ENCODE results near the gene CACHD1.
"Not testable (repeated sequence)": the region's sequence is repeated elsewhere in the genome, so short reads cannot be mapped to it uniquely, and the experiment has no call there.

Gene CACHD1

DNA sequence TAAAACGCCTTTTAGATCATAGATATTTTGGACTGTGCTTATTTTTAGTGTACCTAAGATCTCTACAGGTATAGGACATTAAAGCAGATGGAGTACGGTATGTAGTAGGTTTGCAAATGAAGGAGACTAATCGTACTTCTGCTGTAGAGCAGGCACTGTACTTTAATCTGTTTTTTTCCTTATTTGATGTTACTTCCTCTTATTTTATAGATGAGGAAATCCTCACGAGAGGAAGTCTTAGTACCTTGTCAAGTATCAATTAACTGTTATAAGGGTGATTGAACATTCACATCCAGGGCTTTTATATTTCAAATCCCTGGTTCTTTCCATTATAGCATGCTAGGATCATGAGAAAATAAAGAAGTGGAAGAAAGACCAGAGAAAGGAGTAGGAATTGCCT, 41.1 kb downstream of the CACHD1 start:
- no peaks in the 10 kb centered on the region for H3K79me2 ChIP-seq (ENCODE audit: control insufficient read depth, insufficient read depth, low read length, unreplicated experiment)
- H3K4me3 ChIP-seq (ENCODE audit: low read depth, low read length) = no peak overlapping the region
- H3K27me3 ChIP-seq (ENCODE audit: insufficient read depth, low read length) = no peaks in the 10 kb centered on the region
- no peak overlapping the region for H3K27ac ChIP-seq (ENCODE audit: low read depth, low read length)
- H2AFZ ChIP-seq (ENCODE audit: low read length, unreplicated experiment) = no peak overlapping the region
- H3K36me3 ChIP-seq (ENCODE audit: insufficient read depth, low read length) = no peaks in the 10 kb centered on the region
- peaks cover 34% of the 10 kb centered on the region for H3K4me1 ChIP-seq (ENCODE audit: control insufficient read depth, insufficient read depth, low read length, unreplicated experiment)

DNA sequence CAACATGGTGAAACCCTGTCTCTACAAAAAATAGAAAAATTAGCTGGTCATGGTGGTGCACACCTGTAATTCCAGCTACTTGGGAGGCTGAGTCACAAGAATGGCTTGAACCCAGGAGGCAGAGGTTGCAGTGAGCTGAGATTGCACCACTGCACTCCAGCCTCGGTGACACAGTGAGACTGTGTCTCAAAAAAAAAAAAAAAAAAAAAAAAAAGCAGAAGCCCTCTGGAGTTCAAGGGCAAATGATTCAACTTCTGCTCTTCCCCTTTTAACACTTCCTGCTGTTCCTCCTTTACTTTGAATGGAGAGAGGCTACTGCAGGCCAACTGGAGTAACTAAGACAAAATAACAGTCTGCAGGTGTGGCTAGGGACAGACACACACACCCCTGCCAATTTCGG, 42.3 kb downstream of the CACHD1 start:
- H3K4me1 ChIP-seq (ENCODE audit: control insufficient read depth, insufficient read depth, low read length, unreplicated experiment) = peaks cover 43% of the 10 kb centered on the region
- H3K36me3 ChIP-seq (ENCODE audit: insufficient read depth, low read length); H3K4me3 ChIP-seq (ENCODE audit: low read depth, low read length); H3K27ac ChIP-seq (ENCODE audit: low read depth, low read length); H2AFZ ChIP-seq (ENCODE audit: low read length, unreplicated experiment); H3K27me3 ChIP-seq (ENCODE audit: insufficient read depth, low read length); H3K79me2 ChIP-seq (ENCODE audit: control insufficient read depth, insufficient read depth, low read length, unreplicated experiment): not testable (repeated sequence)

DNA sequence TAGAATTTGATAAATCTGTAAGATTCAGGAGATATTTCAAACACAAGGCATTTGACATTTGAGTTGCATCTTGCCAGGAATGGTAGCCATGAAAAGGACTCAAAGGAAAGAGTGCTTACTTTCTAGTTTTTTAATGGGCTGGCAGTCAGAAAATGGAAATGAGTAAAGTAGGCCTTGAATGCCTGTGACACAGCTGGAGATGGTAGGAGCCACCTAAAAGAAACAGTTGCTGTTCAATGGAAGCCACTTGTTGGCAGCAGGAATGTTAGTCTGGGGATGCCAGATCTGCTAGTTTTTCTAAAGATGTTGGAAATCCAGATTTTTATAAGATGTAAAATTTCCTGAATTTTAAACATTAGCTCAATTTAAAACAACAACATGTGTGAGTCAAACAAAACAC, 43.6 kb downstream of the CACHD1 start:
- peaks cover 51% of the 10 kb centered on the region for H3K4me1 ChIP-seq (ENCODE audit: control insufficient read depth, insufficient read depth, low read length, unreplicated experiment)
- H3K36me3 ChIP-seq (ENCODE audit: insufficient read depth, low read length) = no peaks in the 10 kb centered on the region
- peak overlapping the region; percentile 99 for H2AFZ ChIP-seq (ENCODE audit: low read length, unreplicated experiment)
- peak overlapping the region; percentile 73; the same call in 1 of the 2 replicates for H3K4me3 ChIP-seq (ENCODE audit: low read depth, low read length)
- H3K27ac ChIP-seq (ENCODE audit: low read depth, low read length) = peak overlapping the region; percentile 77
- H3K79me2 ChIP-seq (ENCODE audit: control insufficient read depth, insufficient read depth, low read length, unreplicated experiment) = no peaks in the 10 kb centered on the region
- H3K27me3 ChIP-seq (ENCODE audit: insufficient read depth, low read length) = no peaks in the 10 kb centered on the region

DNA sequence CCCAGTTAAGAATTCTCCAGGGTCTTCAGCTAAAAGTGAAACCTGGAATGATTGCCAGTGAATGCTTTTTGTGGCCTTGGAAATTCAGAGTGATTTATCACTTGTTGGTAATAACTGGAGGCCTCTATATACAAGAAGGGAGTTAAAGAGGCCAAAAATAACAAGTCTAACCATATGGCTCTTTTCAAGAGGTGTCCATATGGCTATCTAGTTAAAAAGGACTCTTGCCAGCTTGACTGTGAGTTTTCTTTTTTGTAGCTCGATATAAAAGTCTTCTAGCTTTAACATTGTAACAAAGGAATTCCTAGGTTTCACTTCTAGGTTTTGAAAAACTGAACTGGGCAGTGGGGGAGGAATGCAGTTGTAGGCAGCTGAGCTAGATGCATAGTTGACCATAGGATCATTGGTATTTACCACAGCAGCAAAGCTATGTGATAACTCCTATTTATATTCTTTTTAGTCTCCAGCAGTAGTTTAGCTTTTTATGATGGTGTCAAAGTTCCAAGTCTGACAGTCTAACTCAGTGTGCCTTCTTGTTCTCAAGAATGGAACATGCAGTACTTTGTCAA, 44.4 kb downstream of the CACHD1 start:
- no peaks in the 10 kb centered on the region for H3K27me3 ChIP-seq (ENCODE audit: insufficient read depth, low read length)
- peaks cover 56% of the 10 kb centered on the region for H3K4me1 ChIP-seq (ENCODE audit: control insufficient read depth, insufficient read depth, low read length, unreplicated experiment)
- no peaks in the 10 kb centered on the region for H3K79me2 ChIP-seq (ENCODE audit: control insufficient read depth, insufficient read depth, low read length, unreplicated experiment)
- peak overlapping the region; percentile 73 for H3K4me3 ChIP-seq (ENCODE audit: low read depth, low read length)
- H3K27ac ChIP-seq (ENCODE audit: low read depth, low read length) = peak overlapping the region; percentile 77
- H3K36me3 ChIP-seq (ENCODE audit: insufficient read depth, low read length) = no peaks in the 10 kb centered on the region
- H2AFZ ChIP-seq (ENCODE audit: low read length, unreplicated experiment) = peak overlapping the region; percentile 99

DNA sequence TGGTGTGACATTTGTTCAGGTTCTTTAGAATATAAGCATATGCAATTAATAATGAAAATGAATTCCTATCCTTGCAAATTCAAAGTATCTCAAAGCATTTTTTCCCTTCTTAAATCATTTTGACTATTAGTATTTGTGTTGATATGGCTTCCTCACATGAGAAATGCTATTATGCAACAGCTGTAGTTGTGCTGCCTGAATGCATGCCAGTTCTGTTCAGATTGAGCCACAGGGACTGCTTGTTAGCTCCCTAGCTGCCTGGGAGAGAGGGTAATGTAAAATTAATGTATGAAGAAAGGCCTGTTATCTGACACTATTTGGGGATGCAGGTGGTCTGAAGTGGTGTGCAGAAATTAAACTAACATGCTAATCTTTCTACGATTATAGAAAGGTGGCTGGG, 45.5 kb downstream of the CACHD1 start:
- Histone ChIP-seq H3K79me2 (ENCODE audit: control insufficient read depth, insufficient read depth, low read length, unreplicated experiment) (no peaks in the 10 kb centered on the region), H3K27ac (ENCODE audit: low read depth, low read length) (no peak overlapping the region), H3K4me1 (ENCODE audit: control insufficient read depth, insufficient read depth, low read length, unreplicated experiment) (peaks cover 67% of the 10 kb centered on the region), H3K27me3 (ENCODE audit: insufficient read depth, low read length) (no peaks in the 10 kb centered on the region), H3K4me3 (ENCODE audit: low read depth, low read length) (peak overlapping the region; percentile 2; the same call in 1 of the 2 replicates), H3K36me3 (ENCODE audit: insufficient read depth, low read length) (no peaks in the 10 kb centered on the region), H2AFZ (ENCODE audit: low read length, unreplicated experiment) (no peak overlapping the region)

DNA sequence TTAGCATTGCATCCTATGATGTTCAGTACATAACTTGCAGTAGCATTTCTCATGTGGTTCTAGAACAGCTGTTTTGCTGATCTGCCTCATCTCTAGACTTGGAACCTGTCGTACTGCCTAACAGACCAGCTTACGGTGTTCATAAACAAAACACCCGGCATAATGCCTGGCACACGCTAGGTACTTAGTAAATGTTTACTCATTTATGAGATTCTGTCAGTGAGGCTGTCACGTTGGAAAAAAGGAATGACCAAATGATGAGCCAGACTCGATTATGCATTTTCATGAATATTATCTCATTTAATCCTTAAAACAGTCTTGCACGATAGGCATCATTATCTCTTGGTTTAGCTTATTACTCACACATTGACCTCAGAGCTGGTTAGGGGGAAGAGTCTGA, 46.4 kb downstream of the CACHD1 start:
- no peaks in the 10 kb centered on the region for H3K36me3 ChIP-seq (ENCODE audit: insufficient read depth, low read length)
- peak overlapping the region; percentile 42; the same call in 1 of the 2 replicates for H3K27ac ChIP-seq (ENCODE audit: low read depth, low read length)
- H3K79me2 ChIP-seq (ENCODE audit: control insufficient read depth, insufficient read depth, low read length, unreplicated experiment) = no peaks in the 10 kb centered on the region
- peaks cover 70% of the 10 kb centered on the region for H3K4me1 ChIP-seq (ENCODE audit: control insufficient read depth, insufficient read depth, low read length, unreplicated experiment)
- H3K4me3 ChIP-seq (ENCODE audit: low read depth, low read length) = no peak overlapping the region
- no peak overlapping the region for H2AFZ ChIP-seq (ENCODE audit: low read length, unreplicated experiment)
- H3K27me3 ChIP-seq (ENCODE audit: insufficient read depth, low read length) = no peaks in the 10 kb centered on the region

DNA sequence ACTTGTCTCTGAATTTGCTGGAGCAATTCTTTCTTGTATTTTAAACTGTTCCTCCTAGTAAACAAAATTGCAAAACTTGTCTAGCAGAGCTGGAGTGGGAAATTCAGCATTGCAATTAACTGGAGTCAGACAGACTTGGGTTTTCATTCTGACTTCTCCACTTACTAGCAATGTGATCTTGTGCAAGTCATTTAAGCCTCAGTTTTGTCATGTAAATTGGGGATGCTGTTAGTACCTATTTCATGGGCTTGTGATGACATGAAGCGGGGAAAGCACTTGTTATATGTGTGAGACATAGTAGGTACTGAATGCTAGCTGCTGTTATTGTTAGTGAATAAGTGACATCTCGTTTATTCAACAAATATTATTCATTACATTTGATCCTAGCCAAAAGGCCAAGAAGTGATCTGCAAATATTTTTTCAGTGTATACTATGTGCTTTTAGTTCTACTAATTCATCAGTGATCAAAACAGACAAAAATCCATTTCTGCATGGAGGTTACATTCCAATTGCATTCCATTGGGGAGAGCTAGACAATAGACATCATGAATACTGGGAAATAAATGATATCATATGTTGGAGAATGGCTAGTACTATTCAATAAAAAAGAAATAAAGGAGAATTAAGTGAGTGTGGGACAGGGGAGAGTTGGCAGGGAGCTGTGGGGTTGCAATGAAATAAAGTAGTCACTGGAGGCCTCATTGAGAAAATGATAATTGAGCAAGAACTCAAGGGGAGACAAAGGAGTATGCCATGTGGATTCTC, 47.1 kb downstream of the CACHD1 start:
- Histone ChIP-seq H3K4me3 (ENCODE audit: low read depth, low read length) (peak overlapping the region; percentile 4), H3K27me3 (ENCODE audit: insufficient read depth, low read length) (no peaks in the 10 kb centered on the region), H3K4me1 (ENCODE audit: control insufficient read depth, insufficient read depth, low read length, unreplicated experiment) (peaks cover 73% of the 10 kb centered on the region), H2AFZ (ENCODE audit: low read length, unreplicated experiment) (no peak overlapping the region), H3K79me2 (ENCODE audit: control insufficient read depth, insufficient read depth, low read length, unreplicated experiment) (no peaks in the 10 kb centered on the region), H3K27ac (ENCODE audit: low read depth, low read length) (peak overlapping the region; percentile 42), H3K36me3 (ENCODE audit: insufficient read depth, low read length) (no peaks in the 10 kb centered on the region)

DNA sequence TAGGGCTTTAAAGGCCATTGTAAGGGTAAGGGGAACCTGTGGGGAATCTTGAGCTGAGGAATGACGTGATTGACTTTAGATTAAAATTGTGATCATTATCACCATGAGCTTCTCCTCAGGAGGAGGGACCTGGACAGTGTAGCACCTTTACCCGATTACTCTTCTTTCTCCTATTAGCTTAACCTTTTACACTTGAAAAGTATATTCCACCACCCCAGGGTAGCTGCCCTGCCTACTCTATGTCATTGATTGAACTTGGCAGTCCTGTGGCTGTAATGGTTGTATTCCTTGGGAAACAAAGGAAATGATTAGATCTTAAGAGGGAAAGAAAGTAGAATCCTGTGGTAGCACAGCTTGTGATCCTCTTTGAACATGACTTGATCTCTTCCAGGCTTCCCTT, 47.7 kb downstream of the CACHD1 start:
- H3K79me2 ChIP-seq (ENCODE audit: control insufficient read depth, insufficient read depth, low read length, unreplicated experiment) = no peaks in the 10 kb centered on the region
- no peaks in the 10 kb centered on the region for H3K36me3 ChIP-seq (ENCODE audit: insufficient read depth, low read length)
- no peak overlapping the region for H2AFZ ChIP-seq (ENCODE audit: low read length, unreplicated experiment)
- no peak overlapping the region for H3K4me3 ChIP-seq (ENCODE audit: low read depth, low read length)
- H3K27ac ChIP-seq (ENCODE audit: low read depth, low read length) = peak overlapping the region; percentile 42
- no peaks in the 10 kb centered on the region for H3K27me3 ChIP-seq (ENCODE audit: insufficient read depth, low read length)
- H3K4me1 ChIP-seq (ENCODE audit: control insufficient read depth, insufficient read depth, low read length, unreplicated experiment) = peaks cover 73% of the 10 kb centered on the region

DNA sequence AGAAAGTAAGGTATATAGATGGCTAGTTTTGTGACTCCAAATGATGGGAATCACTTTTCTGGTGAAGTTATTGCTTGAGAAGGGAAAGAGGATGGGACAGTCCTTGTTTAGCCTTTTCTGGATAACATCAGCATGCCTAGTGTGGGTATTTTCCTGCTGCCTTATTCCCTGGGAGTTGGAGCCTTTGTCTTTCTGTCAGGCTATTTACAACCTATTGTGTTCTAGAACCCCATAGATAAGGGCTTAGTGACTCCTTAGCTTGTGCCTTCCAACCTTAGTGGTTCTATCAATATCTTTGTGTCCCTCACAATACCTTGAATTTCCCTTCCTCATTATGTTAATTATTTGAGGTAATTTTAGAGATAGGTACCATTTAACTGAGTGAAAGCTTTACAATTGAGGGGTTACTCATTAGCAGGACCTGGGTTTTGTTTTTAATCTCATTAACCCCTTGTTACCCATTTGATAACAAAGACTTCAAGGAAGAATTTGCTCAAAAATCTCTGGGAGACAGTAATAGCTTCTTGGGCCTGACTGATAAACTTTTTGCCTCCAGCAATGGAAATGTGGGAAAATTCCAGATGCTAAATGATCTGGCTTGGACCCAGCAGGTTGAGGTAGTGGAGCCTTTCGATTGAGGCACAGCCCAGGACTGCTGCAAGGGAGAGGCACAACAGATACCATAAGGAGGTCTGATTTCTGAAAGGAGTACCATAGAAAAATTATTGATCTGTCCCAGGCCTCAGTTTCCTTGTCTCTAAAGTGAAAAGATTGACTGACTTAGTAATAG, 49.0 kb downstream of the CACHD1 start:
- Histone ChIP-seq H3K79me2 (ENCODE audit: control insufficient read depth, insufficient read depth, low read length, unreplicated experiment) (no peaks in the 10 kb centered on the region), H2AFZ (ENCODE audit: low read length, unreplicated experiment) (no peak overlapping the region), H3K36me3 (ENCODE audit: insufficient read depth, low read length) (no peaks in the 10 kb centered on the region), H3K27ac (ENCODE audit: low read depth, low read length) (no peak overlapping the region), H3K4me1 (ENCODE audit: control insufficient read depth, insufficient read depth, low read length, unreplicated experiment) (peaks cover 62% of the 10 kb centered on the region), H3K27me3 (ENCODE audit: insufficient read depth, low read length) (no peaks in the 10 kb centered on the region), H3K4me3 (ENCODE audit: low read depth, low read length) (no peak overlapping the region)

DNA sequence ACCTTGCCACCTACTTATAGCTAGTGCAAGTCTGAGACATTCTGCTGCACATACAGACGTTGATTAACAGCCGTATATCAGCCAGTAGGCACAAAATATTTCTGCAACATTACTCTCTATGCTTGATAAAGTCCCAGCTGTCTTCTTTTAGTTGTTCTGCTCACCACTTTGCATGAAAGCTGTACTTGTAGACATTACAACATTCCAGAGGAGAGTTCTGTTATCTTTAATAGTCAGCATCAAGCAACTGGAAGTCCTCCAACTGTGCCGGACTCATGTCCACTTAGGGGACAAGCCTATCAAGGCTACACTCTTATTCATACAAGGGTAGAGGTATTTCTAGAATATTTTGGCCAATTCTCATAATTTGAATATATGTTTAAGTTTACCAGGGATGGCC, 50.0 kb downstream of the CACHD1 start:
- Histone ChIP-seq H3K4me1 (ENCODE audit: control insufficient read depth, insufficient read depth, low read length, unreplicated experiment) (peaks cover 61% of the 10 kb centered on the region), H2AFZ (ENCODE audit: low read length, unreplicated experiment) (no peak overlapping the region), H3K4me3 (ENCODE audit: low read depth, low read length) (no peak overlapping the region), H3K36me3 (ENCODE audit: insufficient read depth, low read length) (no peaks in the 10 kb centered on the region), H3K79me2 (ENCODE audit: control insufficient read depth, insufficient read depth, low read length, unreplicated experiment) (no peaks in the 10 kb centered on the region), H3K27ac (ENCODE audit: low read depth, low read length) (no peak overlapping the region), H3K27me3 (ENCODE audit: insufficient read depth, low read length) (no peaks in the 10 kb centered on the region)

Measured in ACC112 (cell line).